ENCODE results near the gene ZC3H4.
A peak's percentile ranks its signal among the peaks of the same experiment; 100 is the strongest.

DNA sequence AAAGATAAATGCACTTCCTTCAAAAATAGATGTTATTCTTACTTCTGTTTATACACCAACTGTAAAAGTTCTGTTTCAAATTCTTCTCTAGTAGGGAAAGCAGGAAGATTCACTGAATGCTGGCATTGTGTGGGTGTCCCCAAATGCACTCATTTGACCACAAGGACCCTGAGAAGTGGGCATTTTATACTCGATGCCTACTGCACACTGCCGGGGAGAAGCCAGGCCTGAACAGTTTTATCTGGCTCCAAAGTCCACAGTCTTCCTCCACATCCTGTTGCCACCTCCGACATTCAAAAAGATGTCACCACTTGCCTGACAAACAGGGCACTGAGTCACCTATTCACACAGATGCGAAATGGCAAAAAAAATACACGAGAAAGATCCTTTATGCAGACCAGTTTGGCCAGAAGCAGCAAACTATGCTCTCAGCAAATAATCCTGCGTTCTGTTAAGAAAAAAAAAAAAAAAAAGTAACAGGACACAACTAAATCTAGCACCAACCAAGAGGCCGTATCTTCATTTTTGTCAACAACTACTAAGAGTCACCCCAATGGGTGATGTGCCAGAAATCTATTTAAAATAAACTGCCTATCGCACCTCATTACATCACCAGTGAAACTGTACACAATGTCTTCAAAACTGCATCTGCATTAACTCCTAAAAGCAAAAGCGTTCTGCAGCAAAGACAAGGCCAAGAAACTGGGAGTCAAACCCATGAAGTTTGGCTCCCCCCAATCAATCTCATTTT lies 6.2 kb downstream of the ZC3H4 start:
- TF ChIP-seq, protein P1, sequence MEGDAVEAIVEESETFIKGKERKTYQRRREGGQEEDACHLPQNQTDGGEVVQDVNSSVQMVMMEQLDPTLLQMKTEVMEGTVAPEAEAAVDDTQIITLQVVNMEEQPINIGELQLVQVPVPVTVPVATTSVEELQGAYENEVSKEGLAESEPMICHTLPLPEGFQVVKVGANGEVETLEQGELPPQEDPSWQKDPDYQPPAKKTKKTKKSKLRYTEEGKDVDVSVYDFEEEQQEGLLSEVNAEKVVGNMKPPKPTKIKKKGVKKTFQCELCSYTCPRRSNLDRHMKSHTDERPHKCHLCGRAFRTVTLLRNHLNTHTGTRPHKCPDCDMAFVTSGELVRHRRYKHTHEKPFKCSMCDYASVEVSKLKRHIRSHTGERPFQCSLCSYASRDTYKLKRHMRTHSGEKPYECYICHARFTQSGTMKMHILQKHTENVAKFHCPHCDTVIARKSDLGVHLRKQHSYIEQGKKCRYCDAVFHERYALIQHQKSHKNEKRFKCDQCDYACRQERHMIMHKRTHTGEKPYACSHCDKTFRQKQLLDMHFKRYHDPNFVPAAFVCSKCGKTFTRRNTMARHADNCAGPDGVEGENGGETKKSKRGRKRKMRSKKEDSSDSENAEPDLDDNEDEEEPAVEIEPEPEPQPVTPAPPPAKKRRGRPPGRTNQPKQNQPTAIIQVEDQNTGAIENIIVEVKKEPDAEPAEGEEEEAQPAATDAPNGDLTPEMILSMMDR (IDR thresholded peaks at IDR 0.05): no peak
- TF ChIP-seq POLR2A (IDR thresholded peaks at IDR 0.05) (no peak), POLR2AphosphoS5 (IDR thresholded peaks at IDR 0.05) (peak in 1 of 4 donors; percentile 47), EP300 (IDR thresholded peaks at IDR 0.05) (peak in 1 of 4 donors; percentile 3)

Data from sigmoid colon (tissue), 4 donors.